SU-DHL-6 (cell line): ENCODE data around the gene ANKS6.

Source experiments
- H2AFZ ChIP-seq: fragments of 200-600 bp; sonication (generic); 2 replicates; pipeline ENCODE4 v1.6.1; 2014; ENCODE audit warnings: low read depth, mild to moderate bottlenecking, moderate library complexity, mixed read lengths, antibody characterized with exemption, low read length; ENCODE audit not compliant: severe bottlenecking
- H3F3A ChIP-seq: fragments of 200-600 bp; shearing (Covaris generic); 2 replicates; pipeline ENCODE4 v1.6.0; 2016; ENCODE audit warnings: antibody characterized with exemption, mild to moderate bottlenecking; ENCODE audit not compliant: insufficient read depth
- H3K27ac ChIP-seq: fragments of 200-600 bp; sonication (generic); 2 replicates; pipeline ENCODE4 v1.5.1; 2016; ENCODE audit warnings: low read depth, mild to moderate bottlenecking, low read length, moderate library complexity, mixed read lengths
- H3K27me3 ChIP-seq: fragments of 200-600 bp; sonication (generic), shearing (Covaris generic); 2 replicates; pipeline ENCODE4 v1.6.0; 2014; ENCODE audit warnings: mild to moderate bottlenecking, low read length
- H3K36me3 ChIP-seq: fragments of 200-600 bp; sonication (generic); 2 replicates; pipeline ENCODE4 v1.6.1; 2014; ENCODE audit warnings: mild to moderate bottlenecking, low read length, mixed read lengths
- H3K4me2 ChIP-seq: fragments of 300-600, 200-600 bp; shearing (Covaris generic), sonication (generic); 2 replicates; pipeline ENCODE4 v1.6.0; 2014; ENCODE audit warnings: low read length, low read depth, mild to moderate bottlenecking; ENCODE audit not compliant: poor library complexity, severe bottlenecking
- H3K4me3 ChIP-seq: fragments of 200-600 bp; sonication (generic); 2 replicates; pipeline ENCODE4 v1.5.1; 2014; ENCODE audit warnings: antibody characterized with exemption, low read length, mild to moderate bottlenecking, mixed read lengths; ENCODE audit not compliant: insufficient read depth, poor library complexity, severe bottlenecking
- H3K79me2 ChIP-seq: fragments of 200-600 bp; sonication (generic); 2 replicates; pipeline ENCODE4 v1.6.1; 2014; ENCODE audit warnings: mild to moderate bottlenecking, low read length, moderate library complexity; ENCODE audit not compliant: insufficient read depth
- H3K9ac ChIP-seq: fragments of 200-600 bp; sonication (generic); 2 replicates; pipeline ENCODE4 v1.7.0; 2014; ENCODE audit warnings: mild to moderate bottlenecking, low read length
- H3K9me2 ChIP-seq: fragments of 200-600 bp; sonication (generic); replicated peaks from 2 replicates; pipeline ENCODE4 v1.6.1; 2014; ENCODE audit warnings: low read length; ENCODE audit not compliant: insufficient read depth
- H3K9me3 ChIP-seq: fragments of 200-600 bp; sonication (generic); 2 replicates; pipeline ENCODE4 v1.6.1; 2014; ENCODE audit warnings: low read length, mixed read lengths; ENCODE audit not compliant: insufficient read depth
- H4K20me1 ChIP-seq: fragments of 200-600 bp; sonication (generic); 2 replicates; pipeline ENCODE4 v1.6.1; 2014; ENCODE audit warnings: low read depth, mild to moderate bottlenecking, antibody characterized with exemption, low read length, moderate library complexity, mixed read lengths
- EZH2phosphoT487 ChIP-seq: fragments of 200-600 bp; sonication (generic), shearing (Covaris generic); conservative IDR thresholded peaks from 2 replicates; pipeline ENCODE4 v1.6.1; 2018; ENCODE audit warnings: mild to moderate bottlenecking, antibody characterized with exemption, low read length, moderate library complexity, mixed read lengths
- TF ChIP-seq, protein P1 (sequence below): fragments of 200-600 bp; sonication (generic); IDR thresholded peaks from one replicate; pipeline ENCODE4 v1.5.1; 2017; ENCODE audit warnings: antibody characterized with exemption, mild to moderate bottlenecking, low read length, moderate library complexity; ENCODE audit not compliant: insufficient read depth, poor library complexity, severe bottlenecking

ANKS6 gene

DNA sequence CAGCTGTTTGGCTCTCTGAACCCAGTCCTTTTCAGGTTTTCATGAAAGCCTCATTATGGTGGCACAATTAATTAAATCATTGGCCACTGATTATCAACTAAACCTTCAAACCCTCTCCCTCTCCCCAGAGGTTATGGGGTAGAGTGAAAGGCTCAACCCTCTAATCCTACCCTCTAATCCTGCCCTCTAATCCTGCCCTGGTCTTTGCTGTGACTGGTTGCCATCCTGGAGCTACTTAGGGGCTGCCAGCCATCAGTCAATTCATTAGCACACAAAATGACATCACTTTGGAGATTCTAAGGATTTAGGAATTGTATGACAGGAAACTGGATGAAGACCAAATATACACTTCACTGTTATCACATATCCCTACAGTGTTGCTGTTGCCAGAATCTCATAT is 36.1 kb downstream of the ANKS6 start:
- TF ChIP-seq EZH2phosphoT487: no peak
- TF ChIP-seq, protein P1, sequence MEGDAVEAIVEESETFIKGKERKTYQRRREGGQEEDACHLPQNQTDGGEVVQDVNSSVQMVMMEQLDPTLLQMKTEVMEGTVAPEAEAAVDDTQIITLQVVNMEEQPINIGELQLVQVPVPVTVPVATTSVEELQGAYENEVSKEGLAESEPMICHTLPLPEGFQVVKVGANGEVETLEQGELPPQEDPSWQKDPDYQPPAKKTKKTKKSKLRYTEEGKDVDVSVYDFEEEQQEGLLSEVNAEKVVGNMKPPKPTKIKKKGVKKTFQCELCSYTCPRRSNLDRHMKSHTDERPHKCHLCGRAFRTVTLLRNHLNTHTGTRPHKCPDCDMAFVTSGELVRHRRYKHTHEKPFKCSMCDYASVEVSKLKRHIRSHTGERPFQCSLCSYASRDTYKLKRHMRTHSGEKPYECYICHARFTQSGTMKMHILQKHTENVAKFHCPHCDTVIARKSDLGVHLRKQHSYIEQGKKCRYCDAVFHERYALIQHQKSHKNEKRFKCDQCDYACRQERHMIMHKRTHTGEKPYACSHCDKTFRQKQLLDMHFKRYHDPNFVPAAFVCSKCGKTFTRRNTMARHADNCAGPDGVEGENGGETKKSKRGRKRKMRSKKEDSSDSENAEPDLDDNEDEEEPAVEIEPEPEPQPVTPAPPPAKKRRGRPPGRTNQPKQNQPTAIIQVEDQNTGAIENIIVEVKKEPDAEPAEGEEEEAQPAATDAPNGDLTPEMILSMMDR: no peak
- H3K79me2 ChIP-seq: no peaks in the 10 kb centered on the region
- no peaks in the 10 kb centered on the region for H3K9me2 ChIP-seq
- H3K36me3 ChIP-seq: peaks cover 7% of the 10 kb centered on the region; the same call in 1 of the 2 replicates
- no peak overlapping the region for H3K27ac ChIP-seq
- H3K4me2 ChIP-seq: no peak overlapping the region
- H3K4me3 ChIP-seq: no peak overlapping the region
- H3K9me3 ChIP-seq: no peaks in the 10 kb centered on the region
- no peaks in the 10 kb centered on the region for H3F3A ChIP-seq
- H3K27me3 ChIP-seq: no peaks in the 10 kb centered on the region
- no peak overlapping the region for H2AFZ ChIP-seq
- no peak overlapping the region for H3K9ac ChIP-seq
- H4K20me1 ChIP-seq: no peaks in the 10 kb centered on the region

DNA sequence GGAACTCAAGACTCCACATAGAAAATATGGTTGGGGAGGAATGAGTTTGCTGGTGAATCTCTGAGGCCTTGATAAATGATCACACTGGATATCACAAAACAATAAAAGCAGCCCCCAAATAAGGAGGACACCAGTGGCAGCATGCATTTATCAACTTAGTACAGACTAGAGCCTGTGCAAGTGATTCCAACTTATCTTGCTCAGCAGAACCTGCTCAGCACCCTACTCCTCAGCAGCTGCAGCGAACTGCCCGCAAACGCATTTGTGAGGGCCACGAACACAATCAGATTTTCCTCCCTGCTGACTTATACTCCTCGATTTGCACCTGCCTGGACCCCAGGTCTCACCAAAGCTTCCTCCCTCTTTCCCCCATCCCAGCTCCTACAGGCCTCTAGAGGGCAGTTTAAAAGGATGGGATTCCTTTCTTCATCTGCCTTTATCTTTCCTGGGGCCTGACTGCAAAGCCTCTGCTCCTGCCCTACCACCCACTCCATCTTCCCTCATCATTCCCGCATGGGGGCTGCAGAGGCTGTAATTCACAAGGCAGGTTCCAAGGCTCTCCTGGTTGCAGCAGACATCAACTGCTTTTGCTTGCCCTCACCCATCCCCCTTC is 41.2 kb downstream of the ANKS6 start:
- H3K36me3 ChIP-seq: peaks cover 7% of the 10 kb centered on the region; the same call in 1 of the 2 replicates
- H3F3A ChIP-seq: no peaks in the 10 kb centered on the region
- TF ChIP-seq EZH2phosphoT487: no peak
- TF ChIP-seq, protein P1: no peak
- H3K9ac ChIP-seq: no peak overlapping the region
- H3K27ac ChIP-seq: no peak overlapping the region
- no peaks in the 10 kb centered on the region for H3K9me2 ChIP-seq
- no peaks in the 10 kb centered on the region for H3K9me3 ChIP-seq
- no peaks in the 10 kb centered on the region for H3K79me2 ChIP-seq
- no peaks in the 10 kb centered on the region for H4K20me1 ChIP-seq
- H2AFZ ChIP-seq: no peak overlapping the region
- H3K27me3 ChIP-seq: no peaks in the 10 kb centered on the region
- no peak overlapping the region for H3K4me2 ChIP-seq
- H3K4me3 ChIP-seq: no peak overlapping the region

DNA sequence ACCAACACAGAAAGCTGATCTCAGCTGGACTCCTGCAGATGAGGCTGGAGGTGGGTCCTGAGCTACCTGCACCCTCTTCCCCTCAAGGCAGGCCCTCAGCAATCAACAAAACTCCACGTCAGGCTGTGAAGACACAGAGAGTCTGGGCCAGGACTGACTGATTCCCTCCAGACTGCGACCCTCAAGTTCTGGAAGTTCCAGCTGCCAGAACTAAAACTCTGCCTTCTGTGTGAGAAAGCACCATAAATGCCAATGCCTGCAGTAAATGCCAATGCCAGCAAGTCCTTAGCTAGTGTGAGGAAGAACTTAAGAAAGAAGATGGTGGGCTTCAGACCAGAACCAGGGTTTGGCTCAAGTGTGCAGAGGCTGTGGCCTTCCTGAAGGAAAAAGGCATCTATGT is 45.1 kb downstream of the ANKS6 start:
- TF ChIP-seq, protein P1: no peak
- Histone ChIP-seq H3K27me3 (no peaks in the 10 kb centered on the region), H3K9me2 (no peaks in the 10 kb centered on the region), H4K20me1 (no peaks in the 10 kb centered on the region), H3K4me2 (no peak overlapping the region), H3K9ac (no peak overlapping the region), H3K4me3 (no peak overlapping the region), H3K9me3 (no peaks in the 10 kb centered on the region), H3K36me3 (no peaks in the 10 kb centered on the region), H3K27ac (no peak overlapping the region), H3K79me2 (no peaks in the 10 kb centered on the region), H3F3A (no peaks in the 10 kb centered on the region), H2AFZ (no peak overlapping the region)
